HG02970 (cell line): ENCODE data around the gene GOLGA1.
A peak's percentile ranks its signal among the peaks of the same experiment; 100 is the strongest.
"Not testable (repeated sequence)": the region's sequence is repeated elsewhere in the genome, so short reads cannot be mapped to it uniquely, and the experiment has no call there.

Experiments
- ATAC-seq: cut with Tn5 transposase; IDR thresholded peaks from one replicate; pipeline ENCODE4 v1.9.1; 2021; ENCODE audit warnings: mild to moderate bottlenecking, moderate library complexity, moderate number of reproducible peaks; ENCODE audit not compliant: unreplicated experiment, low FRiP score

GOLGA1 gene, protein sequence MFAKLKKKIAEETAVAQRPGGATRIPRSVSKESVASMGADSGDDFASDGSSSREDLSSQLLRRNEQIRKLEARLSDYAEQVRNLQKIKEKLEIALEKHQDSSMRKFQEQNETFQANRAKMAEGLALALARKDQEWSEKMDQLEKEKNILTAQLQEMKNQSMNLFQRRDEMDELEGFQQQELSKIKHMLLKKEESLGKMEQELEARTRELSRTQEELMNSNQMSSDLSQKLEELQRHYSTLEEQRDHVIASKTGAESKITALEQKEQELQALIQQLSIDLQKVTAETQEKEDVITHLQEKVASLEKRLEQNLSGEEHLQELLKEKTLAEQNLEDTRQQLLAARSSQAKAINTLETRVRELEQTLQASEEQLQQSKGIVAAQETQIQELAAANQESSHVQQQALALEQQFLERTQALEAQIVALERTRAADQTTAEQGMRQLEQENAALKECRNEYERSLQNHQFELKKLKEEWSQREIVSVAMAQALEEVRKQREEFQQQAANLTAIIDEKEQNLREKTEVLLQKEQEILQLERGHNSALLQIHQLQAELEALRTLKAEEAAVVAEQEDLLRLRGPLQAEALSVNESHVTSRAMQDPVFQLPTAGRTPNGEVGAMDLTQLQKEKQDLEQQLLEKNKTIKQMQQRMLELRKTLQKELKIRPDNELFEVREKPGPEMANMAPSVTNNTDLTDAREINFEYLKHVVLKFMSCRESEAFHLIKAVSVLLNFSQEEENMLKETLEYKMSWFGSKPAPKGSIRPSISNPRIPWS

DNA sequence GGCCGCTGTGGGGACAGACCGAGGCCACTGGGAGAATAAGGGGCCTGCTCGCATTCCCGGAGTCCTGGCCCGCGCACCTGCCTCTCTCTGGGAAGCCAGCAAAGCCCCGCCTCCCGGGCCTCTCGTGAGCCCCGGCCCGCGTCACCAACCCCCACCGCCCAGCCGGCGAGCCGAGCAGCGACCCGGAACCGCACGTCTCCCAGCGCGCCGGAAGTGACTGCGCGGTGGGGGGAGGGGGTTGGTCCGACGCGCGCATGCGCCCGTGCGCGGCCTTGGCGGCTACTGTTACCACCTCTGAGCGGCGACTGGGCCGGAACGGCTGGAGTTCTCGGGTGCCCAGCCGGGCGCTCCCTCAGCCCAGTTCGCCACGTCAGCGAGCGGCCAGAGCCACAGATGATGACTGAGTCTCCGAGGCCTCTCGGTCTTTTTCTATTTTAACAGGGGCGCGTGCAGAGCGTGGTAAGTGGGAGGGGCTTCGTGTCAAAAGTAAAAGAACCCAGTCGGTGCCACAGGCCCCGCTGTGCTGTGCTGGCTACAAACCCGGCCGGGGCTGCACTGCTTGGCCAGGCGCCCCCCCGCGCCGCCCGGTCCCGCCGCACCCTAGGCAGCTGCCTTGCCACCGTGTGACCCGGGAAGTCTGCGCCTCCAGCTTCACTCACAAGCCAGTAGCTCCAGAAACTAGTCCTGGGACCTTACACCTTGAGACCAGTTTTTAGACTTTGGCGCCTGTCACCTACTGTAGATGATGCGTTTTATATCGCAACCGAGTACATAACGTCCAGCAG, at the start of gene GOLGA1:
Gene GOLGA1 (minus strand): TSS at position 190 of the 785 bp plus-strand sequence. CDS start 2,372 bp downstream, outside the sequence.
- ATAC-seq: peak; percentile 86

DNA sequence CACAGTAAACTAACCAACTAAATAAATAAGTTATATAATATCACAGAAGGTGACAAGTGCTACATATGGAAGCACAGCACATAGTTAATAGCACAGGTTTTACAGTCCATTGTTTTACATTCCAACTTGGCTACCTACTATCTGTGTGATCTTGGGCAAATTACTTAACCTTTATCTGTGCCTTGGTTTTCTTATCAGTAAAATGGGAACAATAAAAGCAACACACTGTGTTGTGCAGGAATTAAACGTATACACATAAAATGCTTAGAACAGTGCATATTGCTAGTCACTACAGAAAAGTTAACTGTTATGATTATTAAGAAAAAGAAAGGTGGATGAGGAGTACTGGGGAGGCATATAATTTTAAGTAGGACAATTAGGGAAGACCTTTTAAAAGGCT, 42.8 kb upstream of the GOLGA1 start:
- ATAC-seq: no peak

DNA sequence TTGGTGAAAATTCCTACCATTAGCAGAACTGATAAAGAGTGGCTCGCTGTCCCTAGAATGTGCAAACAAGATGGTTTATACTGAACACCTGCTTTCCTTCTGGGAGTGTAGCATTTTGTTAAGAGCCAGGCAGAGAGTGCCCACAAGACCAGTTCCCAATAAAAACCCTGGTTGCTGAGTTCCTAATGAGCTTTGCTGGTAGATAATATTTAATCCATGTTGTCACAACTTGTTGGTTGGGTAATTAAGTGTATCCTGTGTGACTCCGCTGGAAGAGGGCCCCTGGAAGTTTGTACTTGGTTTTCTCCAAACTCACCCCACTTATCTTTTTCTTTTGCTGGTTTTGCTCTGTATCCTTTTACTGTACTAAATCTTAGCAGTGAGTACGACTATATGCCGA, 39.5 kb upstream of the GOLGA1 start:
- ATAC-seq: no peak

DNA sequence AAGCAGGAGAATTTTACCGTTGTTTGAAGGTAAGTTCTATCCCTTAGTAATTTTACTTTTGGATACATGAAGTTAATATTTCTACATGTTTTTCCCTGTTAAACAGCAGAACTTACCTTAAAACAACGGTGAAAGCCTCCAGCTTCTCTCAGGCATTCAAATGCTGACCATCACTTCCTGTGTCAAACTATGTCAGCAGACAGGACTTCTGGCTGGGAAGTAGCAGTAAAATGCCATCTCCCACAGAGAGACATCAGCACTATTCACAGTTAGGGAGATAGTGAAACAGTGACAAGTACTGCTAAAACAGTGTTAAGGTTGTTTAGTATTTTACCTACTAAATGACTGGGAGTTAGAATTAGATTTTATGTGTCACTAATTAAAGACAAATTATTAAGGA, 34.2 kb upstream of the GOLGA1 start:
- no peak for ATAC-seq

DNA sequence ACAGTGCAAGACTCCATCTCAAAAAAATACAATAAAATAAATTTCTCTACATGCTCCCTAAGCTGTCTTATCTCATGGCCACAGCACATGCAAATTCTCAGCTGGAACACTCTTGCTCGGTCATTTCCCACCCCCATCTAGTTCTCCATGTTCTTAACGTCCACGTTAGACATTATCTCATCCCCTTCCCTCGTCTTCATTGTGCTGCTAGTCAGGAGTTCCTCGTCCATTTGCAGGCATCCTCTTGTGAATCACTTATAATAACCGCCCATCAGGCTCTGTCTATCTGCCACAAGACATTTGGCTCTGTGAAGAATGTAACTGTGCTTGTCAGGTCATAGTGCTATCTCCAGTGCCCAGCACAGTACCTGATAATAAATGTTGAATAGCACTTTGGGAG, 32.9 kb upstream of the GOLGA1 start:
- no peak for ATAC-seq

DNA sequence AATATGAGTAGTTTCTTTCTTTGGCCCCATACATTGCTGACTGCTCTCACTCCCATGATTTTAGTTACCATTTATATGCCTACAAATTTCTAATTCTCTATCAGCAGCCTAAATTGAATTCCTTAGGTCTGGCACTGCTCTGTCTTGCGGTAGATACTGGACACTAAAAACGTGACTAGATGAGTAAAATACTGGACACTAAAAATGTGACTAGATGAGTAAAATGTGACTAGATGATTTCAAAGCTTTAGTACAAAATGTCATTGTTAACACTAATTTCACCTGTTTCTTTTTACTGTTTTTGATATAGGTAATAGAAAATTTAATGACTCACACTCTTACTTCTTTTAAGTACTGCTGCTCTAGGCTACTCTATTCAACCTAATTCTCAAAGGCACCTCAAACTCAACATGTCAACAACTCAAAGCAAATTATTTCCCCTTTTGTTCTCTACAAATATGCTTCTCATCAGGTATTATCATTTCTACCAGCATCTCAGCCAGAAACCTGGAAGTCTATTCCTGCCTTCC, 31.4 kb upstream of the GOLGA1 start:
- ATAC-seq: no peak

DNA sequence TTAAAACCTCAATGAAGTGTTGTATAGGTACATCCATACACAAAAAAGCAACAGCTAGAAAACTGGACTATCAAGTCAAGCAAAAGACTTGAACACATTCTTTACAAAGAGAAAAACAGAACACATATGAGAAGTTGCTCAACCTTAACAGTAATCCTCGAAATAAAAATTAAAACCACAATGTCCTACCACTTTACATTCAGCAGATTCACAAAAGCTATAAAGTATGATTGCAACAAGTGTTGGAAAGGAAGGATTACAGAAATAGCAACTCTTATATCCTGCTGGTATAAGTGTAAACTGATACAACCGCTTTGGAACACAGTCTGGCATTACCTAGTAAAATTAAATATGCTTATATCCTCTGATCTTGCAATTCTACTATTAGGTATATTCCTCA, 28.5 kb upstream of the GOLGA1 start:
- ATAC-seq: no peak

DNA sequence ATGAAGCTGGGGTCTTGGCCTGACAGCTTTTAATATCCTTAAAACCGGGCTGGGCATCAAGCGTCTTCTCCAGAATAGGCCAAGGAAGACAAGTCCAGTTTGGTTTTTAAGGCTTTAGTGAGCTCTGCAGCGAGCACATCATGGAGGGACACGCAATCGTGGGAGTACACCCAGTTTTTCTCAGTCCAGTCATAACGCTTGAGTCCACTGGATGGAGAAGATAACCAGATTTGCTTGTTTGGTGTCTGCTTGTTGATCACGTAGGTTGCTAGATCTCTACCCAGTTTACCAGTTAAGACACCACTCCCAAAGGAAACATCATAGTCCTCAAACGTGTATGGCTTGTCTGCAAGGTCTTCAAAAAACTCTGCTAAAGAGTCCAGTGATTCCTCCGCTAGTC, 27.4 kb upstream of the GOLGA1 start:
- ATAC-seq: no peak

DNA sequence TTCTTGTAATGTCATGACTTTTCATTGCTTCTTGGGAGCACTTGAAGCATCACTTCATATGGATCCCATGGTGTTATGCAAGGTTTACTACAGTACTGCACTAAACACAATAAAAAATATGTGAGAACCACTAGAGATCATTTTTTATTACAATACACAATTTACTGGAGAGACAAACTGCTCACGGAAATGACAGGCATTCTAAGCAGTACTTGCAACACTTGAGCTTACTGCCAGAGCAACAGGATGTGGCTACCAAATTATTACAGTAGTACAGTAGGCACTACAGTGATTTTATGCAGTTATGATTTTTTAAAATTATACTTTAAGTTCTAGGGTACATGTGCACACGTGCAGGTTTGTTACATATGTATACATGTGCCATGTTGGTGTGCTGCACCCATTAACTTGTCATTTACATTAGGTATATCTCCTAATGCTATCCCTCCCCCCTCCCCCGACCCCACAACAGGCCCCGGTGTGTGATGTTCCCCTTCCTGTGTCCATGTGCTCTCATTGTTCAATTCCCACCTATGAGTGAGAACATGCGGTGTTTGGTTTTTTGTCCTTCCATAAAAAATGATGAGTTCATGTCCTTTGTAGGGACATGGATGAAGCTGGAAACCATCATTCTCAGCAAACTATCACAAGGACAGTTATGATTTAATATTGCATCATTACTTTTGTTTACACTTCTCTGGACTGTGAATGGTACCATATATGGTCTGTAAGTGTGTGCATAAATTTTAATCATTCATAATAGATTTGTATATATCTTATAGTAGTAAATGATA, 25.1 kb upstream of the GOLGA1 start:
- not testable (repeated sequence) for ATAC-seq

DNA sequence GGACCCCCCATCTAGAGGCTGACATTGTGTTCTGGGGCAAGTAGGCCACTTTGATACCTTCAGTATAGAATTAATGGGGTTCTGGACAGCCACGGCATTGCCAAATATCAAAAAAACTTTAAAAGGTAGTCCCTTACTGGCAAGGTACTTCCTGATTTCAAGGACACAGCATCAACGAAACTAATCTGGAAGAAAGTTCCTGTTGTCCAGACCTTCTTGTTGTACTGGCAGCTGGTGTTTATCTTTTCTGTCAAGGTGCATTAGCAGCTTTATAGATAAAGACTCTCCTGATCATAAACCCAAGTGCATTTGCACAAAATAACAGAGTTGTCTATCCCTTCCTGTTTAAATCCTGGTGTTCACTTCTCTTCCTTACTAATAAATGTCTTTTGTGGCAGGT, 23.7 kb upstream of the GOLGA1 start:
- ATAC-seq: no peak

DNA sequence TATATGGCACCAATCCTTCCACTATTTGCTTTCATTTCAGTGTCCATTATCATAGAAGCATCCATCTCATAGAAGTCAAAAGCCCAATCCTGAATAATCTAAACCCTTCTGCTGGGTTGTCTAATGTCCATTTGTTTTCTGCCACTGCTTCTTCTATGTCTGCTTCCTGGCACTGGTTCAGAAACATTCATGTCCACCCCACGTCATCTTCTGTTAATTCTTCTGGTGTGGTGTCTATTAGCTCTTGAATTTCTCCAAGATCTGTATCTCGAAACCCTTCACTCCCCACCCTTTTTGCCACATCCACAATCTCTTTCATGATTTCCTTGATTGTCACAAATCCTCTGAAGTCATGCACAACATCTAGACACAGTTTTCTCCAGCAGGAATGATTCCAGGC, 23.2 kb upstream of the GOLGA1 start:
- ATAC-seq: no peak

DNA sequence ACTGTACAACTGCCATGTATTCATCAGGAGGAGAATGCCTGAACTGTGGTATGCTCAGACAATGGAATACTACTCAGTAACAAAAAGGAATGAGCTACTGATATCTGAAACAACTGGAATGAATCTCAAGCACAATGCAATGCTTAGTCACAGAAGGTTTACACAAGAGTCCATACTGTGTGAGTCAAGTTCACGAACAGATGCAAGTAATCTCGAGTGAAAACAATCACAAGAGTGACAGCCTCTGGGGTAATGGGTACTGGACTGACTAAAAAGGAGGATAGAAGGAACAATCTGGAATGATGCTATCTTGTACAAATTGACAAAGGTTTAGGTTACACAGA, 19.5 kb upstream of the GOLGA1 start:
- ATAC-seq: no peak

DNA sequence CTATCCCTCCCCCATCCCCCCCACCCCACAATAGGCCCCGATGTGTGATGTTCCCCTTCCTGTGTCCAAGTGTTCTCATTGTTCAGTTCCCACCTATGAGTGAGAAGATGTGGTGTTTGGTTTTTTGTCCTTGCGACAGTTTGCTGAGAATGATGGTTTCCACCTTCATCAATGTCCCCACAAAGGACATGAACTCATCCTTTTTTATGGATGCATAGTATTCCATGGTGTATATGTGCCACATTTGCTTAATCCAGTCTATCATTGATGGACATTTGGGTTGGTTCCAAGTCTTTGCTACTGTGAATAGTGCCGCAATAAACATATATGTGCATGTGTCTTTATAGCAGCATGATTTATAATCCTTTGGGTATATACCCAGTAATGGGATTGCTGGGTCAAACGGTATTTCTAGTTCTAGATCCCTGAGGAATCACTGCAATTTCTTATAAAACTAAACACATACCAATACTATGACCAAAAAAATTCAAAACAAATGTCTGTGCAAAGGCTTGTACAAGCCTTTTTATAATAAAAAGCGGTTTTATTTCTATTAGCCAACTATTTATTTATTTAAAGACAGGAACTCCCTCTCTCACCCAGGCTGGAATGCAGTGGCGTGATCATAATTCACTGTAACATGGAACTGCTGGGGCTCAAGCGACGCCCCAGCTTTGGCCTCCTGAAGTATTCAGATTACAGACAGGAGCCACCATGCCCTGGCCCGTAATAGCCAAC, 19.0 kb upstream of the GOLGA1 start:
- not testable (repeated sequence) for ATAC-seq

DNA sequence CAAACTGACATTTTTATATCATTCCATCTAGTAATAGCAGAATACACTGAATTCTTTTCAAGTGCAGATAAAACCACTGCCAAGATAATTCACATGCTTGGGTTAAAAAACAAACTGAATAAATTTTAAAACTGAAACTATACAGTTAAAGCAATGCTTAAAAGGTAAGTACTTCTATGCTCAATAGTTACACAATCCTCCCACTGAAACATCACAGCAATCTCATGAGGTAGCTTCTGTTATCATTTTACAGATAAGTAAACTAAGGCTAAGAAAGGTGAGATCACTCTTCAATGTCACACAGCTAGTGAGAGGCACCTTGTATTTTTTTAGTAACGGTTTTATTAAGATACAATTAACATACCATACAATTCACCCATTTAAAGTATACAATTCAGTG, 13.4 kb upstream of the GOLGA1 start:
- no peak for ATAC-seq

DNA sequence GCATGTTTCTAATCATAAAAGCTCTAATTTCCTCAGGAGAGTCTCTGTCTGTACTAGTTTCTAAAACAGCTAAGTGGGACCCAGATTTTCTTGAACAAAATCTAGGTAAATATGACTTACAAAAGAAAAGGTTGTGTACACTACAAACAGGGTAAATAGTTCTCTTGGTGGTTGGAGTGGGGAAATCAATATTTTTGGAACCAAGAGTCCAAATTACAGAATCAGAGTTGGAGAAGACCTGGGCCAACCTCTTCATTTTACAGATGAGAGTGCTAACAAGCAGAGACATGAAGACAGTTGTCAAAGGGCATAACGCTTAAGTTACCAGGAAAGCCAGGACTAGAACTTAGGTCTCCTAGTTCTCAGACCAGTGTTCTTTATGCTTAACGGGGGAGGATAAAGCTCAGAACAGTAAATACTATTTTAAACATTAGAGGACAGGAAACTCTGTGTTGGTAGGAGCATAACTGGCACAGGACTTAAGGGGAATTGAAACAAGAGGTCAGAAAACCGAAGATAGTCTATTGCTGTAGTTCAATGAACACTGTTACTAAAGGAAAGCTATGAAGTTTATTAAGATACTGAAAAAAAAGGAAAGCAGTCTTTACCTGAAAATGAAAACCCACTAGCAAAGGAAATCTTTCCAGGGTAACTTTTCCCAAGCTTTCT, 9.3 kb upstream of the GOLGA1 start:
- no peak for ATAC-seq

DNA sequence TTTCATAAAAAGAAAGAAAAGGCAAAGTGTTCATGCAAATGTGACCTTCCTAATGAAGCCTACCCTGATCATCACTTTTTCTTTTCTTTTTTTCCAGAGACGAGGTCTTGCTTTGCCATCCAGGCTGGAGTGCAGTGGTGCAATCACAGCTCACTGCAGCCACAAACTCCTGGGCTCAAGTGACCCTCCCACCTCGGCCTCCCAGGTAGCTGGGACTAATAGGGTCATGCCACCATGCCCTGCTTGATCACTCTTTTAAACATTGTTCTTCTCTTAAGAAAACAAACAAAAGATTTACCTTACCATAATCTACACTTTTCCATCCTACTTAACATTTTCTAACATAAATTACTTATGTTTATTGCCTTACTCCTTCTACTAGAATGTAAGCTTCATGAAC, 8.5 kb upstream of the GOLGA1 start:
- ATAC-seq: no peak

DNA sequence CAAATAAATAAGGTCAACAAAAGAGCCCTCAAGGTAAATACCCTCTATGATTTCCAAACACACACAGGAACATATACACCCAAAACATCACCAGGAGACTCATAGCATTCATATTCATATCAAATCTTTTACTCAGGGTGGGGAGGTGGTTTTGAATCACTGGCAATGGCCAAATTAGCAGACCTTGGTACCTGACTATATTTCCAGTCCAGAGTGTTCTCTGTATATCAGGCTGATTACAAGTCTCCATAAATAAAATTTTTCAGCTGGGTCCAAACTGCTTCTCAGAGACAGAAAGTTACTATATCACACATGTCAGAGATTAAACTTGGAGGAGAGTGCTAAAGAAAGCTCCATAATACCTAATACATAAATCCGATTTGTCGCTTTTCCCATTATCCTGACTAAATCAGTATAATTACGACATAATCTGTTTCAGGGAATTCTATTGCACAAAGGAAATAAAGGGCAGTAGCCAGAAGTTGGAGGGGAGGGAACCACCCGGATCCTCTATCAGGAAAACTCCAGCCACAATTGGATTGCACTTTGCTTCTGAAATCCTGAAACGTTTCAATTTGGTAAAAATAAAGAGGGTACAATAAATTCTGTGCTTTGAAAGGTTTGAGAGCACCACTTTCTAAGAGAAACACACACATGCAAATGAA, 7.0 kb upstream of the GOLGA1 start:
- ATAC-seq: no peak

DNA sequence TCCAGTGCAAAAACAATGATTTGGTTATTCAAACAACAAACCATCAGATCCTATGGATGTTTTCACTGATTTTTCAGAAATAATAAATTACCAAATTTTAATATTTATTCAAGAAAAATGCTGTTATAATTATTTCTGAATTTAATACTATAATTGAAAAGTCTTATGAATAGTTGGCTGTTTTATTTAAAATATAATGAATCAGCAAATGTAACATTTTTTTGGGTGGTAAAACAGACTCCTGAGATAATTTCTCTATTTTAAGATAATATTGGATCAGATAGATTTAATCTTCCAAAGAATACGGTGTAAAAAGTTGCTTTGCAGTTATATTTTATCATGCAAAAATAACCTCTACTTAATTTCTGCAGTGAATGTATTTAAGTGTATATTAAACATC, 5.3 kb upstream of the GOLGA1 start:
- ATAC-seq: no peak
